ENCODE measurements around the gene PDE5A. TPM values are rescaled to one million over a fixed set of nuclear protein-coding genes. Genes with fewer than 3 reads are reported as not detected.
A peak's percentile ranks its signal among the peaks of the same experiment; 100 is the strongest.

The PDE5A gene
- total RNA-seq, 4 donors from 2014 or later: 34.6 to 52.7 (median 46.4) TPM

- Histone ChIP-seq H3K4me1 (peaks cover 0 to 2% (median 0%) of the 10 kb centered on the region in 4 donors), H3K27ac (no peak overlapping the region), H3K27me3 (no peaks in the 10 kb centered on the region), H3K4me3 (no peak overlapping the region), H3K9me3 (no peaks in the 10 kb centered on the region), H3K36me3 (no peaks in the 10 kb centered on the region)
- TF ChIP-seq POLR2A (IDR thresholded peaks at IDR 0.05) (no peak), POLR2AphosphoS5 (IDR thresholded peaks at IDR 0.05) (no peak), CTCF (IDR thresholded peaks at IDR 0.05) (no peak), EP300 (IDR thresholded peaks at IDR 0.05; ENCODE audit: low read depth) (no peak)
- no peak for DNase-seq
- in situ Hi-C loops (cut with MboI; ENCODE audit: low pct_ligation_motif_present in 1 of 4, low pct_unique_long_range_greater_than_20kb in 1 of 4, low sequenced_read_pairs in 3 of 4) (no loop called here), intact Hi-C loops (cut with DNase I; ENCODE audit: low total_unique reads) (no loop called here)
- 89 to 91% methylated on average over 2 of the region's 2 CpGs for WGBS, 2 donors (ENCODE audit: low coverage in 1 of 2)
Measured at GRCh38 chr4:119672086-119672485, 43.5 kb upstream of the PDE5A start.

- Histone ChIP-seq H3K9me3 (no peaks in the 10 kb centered on the region), H3K36me3 (no peaks in the 10 kb centered on the region), H3K27me3 (no peaks in the 10 kb centered on the region), H3K4me1 (peaks cover 0 to 2% (median 0%) of the 10 kb centered on the region in 4 donors), H3K4me3 (no peak overlapping the region), H3K27ac (peak overlapping the region in 1 of 4 donors; percentile 3)
- DNase-seq: no peak
- intact Hi-C loops (cut with DNase I; ENCODE audit: low total_unique reads) (no loop called here), in situ Hi-C loops (cut with MboI; ENCODE audit: low pct_ligation_motif_present in 1 of 4, low pct_unique_long_range_greater_than_20kb in 1 of 4, low sequenced_read_pairs in 3 of 4) (no loop called here)
- no peak for TF ChIP-seq CTCF (IDR thresholded peaks at IDR 0.05)
- TF ChIP-seq POLR2AphosphoS5 (IDR thresholded peaks at IDR 0.05): no peak
- TF ChIP-seq POLR2A (IDR thresholded peaks at IDR 0.05): no peak
- no peak for TF ChIP-seq EP300 (IDR thresholded peaks at IDR 0.05; ENCODE audit: low read depth)
Measured at GRCh38 chr4:119671205-119671604, 42.6 kb upstream of the PDE5A start.

DNA sequence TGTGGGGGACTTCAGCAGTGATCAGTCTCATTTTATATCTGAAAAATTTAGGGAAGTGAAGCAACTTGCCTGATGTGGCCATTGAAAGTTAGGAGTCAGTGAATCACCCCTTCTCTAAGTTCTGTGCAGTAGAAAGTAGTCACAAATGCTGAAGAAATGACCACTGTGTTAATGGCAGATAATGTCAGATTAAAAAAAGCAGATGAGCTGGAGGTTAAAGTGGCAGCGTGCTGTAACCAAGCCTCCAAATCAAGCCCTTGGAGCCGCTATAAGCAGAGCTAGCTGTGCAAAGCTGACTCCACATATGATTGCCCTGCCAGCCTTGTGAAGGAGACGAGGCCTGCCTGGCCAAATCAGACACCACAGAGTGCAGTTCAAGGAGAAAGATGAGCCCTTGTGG is 39.2 kb upstream of the PDE5A start:
- WGBS, 2 donors (ENCODE audit: low coverage in 1 of 2): 83 to 89% methylated on average over 2 to 3 of the region's 3 CpGs
- H3K36me3 ChIP-seq: no peaks in the 10 kb centered on the region
- no peaks in the 10 kb centered on the region for H3K27me3 ChIP-seq
- H3K27ac ChIP-seq: peak overlapping the region in 1 of 4 donors; percentile 60
- intact Hi-C loops (cut with DNase I; ENCODE audit: low total_unique reads): loop anchor here (10.0 kb wide), 1 partner anchor 307 kb away; no protein-coding TSS in a partner anchor
- H3K4me3 ChIP-seq: no peak overlapping the region
- TF ChIP-seq EP300 (IDR thresholded peaks at IDR 0.05; ENCODE audit: low read depth) (no peak), POLR2A (IDR thresholded peaks at IDR 0.05) (no peak), CTCF (IDR thresholded peaks at IDR 0.05) (no peak)
- in situ Hi-C loops (cut with MboI; ENCODE audit: low pct_ligation_motif_present in 1 of 4, low pct_unique_long_range_greater_than_20kb in 1 of 4, low sequenced_read_pairs in 3 of 4): no loop called here
- no peaks in the 10 kb centered on the region for H3K9me3 ChIP-seq
- peaks cover 2 to 15% (median 5%) of the 10 kb centered on the region in 4 donors for H3K4me1 ChIP-seq
- no peak for DNase-seq

GRCh38 chr4:119666653-119667091 is 38.1 kb upstream of the PDE5A start:
- Histone ChIP-seq H3K4me3 (no peak overlapping the region), H3K36me3 (no peaks in the 10 kb centered on the region), H3K27ac (peak overlapping the region in 3 of 4 donors; percentile 49 to 60 (median 51)), H3K27me3 (no peaks in the 10 kb centered on the region), H3K4me1 (peaks cover 2 to 15% (median 5%) of the 10 kb centered on the region in 4 donors), H3K9me3 (no peaks in the 10 kb centered on the region)
- no peak for DNase-seq
- 48 to 71% methylated on average over 1 of the region's 1 CpG for WGBS, 2 donors (ENCODE audit: low coverage in 1 of 2)
- intact Hi-C loops (cut with DNase I; ENCODE audit: low total_unique reads) (loop anchor here (10.0 kb wide), 1 partner anchor 308 kb away; no protein-coding TSS in a partner anchor), in situ Hi-C loops (cut with MboI; ENCODE audit: low pct_ligation_motif_present in 1 of 4, low pct_unique_long_range_greater_than_20kb in 1 of 4, low sequenced_read_pairs in 3 of 4) (no loop called here)
- TF ChIP-seq POLR2AphosphoS5 (IDR thresholded peaks at IDR 0.05) (peak in 2 of 3 donors; percentile 9 to 30), CTCF (IDR thresholded peaks at IDR 0.05) (no peak), EP300 (IDR thresholded peaks at IDR 0.05; ENCODE audit: low read depth) (no peak), POLR2A (IDR thresholded peaks at IDR 0.05) (no peak)

All from transverse colon (tissue), 4 donors.